HG02970 (cell line): Measurements from ENCODE around the gene SKIL.

Experiments
- ATAC-seq: cut with Tn5 transposase; IDR thresholded peaks from one replicate; pipeline ENCODE4 v1.9.1; 2021; ENCODE audit warnings: mild to moderate bottlenecking, moderate library complexity, moderate number of reproducible peaks; ENCODE audit not compliant: unreplicated experiment, low FRiP score

The SKIL gene

DNA sequence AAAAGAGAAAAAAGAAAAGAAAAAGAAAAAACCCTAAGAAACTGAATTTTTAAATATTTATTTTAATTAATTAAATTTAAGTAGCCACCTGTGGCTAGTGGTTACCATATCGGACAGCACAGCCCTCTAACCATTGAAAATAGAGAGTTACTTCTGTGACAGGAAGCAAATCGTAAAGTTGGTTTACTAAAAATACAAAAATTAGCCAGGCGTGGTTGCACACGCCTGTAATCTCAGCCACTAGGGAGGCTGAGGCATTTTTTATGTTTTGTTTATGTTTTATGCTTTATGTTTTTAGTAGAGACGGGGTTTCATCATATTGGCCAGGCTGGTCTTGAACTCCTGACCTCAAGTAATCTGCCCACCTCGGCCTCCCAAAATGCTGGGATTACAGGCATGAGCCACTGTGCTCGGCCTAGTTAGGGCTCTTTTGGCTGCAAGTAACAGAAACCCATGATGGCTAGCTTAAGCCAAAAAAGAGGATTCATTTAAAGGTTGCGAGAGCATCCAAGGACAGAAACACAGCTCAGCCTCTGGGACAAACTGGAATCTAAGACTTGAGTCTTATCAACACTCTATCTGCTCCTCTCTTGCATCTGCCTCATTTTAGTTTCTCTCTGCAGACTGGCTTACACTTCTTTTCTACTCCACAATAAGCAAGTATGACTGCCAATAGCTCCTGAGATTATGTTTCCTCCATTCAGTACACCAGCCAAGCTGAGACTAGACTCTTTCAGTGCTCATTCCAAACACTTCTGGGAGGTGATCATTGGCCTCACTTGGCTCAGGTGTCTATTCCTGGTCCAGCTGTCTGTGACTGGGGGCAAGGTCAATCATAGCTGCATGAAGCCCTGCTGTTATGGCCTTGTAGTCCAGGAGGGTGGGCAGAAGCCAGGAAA lies 6.8 kb upstream of the SKIL start:
- ATAC-seq: no peak

DNA sequence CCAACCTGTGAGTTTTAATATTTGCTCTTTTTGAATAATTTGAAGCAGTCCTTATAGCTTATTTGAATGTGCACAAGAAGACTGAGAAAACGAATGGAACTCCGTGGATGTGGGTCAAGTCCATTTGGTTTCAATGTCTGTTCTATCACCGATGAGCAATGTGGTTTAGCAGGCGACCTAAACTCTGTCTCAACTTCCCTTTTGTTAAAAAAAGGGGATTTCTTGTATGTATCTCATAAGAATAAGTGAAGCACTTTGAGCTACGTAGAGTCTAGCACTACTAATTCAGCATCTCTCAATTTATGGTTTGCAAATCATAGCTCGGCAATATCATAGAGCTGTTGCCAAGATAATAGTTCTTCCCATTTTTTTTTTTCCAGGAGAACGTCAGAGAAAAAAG lies 4.6 kb upstream of the SKIL start:
- no peak for ATAC-seq

DNA sequence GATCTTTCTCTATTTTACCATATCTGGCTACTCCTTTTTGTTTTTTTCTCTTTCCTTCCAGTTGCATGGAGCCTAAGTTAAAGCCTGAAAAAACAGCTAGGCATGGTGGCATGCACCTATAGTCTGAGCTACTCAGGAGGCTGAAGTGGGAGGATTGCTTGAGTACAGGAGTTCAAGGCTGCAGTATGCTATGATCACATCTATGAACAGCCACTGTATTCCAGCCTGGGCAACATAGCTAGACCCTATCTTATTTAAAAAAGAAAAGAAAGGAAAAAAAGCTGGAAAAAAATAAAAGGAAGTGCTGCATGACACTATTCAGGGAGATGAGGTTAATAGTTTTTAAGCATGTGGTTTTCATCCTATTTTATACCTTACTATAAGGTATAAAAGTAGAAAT lies 4.0 kb upstream of the SKIL start:
- ATAC-seq: no peak

DNA sequence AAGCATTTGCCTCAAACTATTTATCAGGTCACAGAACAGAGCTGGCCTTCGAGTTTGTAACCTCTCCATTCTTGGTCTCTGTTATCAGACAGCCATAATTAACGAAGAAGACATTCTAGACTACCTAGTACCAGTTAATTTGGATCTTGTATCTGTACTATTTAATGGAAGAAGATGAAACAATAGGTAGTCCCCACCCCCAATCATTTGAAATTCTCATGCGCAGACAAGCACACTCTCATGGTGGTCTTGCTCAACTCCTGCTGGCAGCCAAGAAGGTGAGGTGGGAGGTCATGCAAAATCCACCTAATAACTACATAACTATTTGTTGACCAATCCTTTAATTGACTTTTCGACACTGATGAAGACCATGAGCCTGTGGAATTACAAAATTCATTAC lies 2.8 kb upstream of the SKIL start:
- ATAC-seq: no peak

DNA sequence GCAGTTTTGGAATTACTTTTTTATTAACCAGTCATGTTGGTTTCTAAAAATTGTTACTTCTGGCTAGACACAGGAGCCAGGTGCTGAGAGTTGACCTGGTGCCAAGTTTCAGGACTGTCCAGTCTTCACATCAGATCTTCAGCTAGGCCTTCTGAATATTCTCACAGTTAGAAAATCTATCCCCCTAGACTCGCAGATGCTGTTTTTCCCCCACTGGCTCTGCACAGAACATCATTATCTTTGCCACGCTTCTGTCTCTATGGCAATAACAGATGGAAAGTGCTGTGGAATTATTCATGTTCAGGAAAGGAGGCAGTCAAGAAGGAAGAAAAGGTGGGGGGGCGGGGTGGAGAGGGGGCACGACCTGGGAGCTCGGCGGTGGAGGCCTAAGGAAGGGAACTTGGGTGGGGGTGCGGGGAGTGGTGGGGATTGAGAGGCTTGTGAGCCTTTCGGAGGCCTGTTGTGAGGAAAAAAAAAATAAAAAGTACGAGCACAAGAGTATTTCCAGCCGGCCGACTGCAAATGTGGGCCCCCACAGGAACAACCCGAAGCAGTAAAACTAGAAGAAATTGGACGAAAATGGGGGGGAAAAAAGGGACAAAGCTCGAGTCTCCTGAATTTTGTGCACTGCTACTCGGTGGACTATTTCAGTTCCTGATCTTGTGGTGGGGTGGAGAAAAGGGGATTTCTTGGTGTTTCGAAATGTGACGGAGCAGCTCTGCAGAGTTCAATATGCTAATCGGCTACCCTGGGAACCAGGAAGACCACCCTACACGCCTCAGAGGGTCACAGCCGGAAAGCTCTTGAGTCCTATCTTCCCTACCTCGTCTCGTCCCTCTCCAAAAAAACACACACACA lies 1.5 kb upstream of the SKIL start:
- peak; percentile 21 for ATAC-seq

DNA sequence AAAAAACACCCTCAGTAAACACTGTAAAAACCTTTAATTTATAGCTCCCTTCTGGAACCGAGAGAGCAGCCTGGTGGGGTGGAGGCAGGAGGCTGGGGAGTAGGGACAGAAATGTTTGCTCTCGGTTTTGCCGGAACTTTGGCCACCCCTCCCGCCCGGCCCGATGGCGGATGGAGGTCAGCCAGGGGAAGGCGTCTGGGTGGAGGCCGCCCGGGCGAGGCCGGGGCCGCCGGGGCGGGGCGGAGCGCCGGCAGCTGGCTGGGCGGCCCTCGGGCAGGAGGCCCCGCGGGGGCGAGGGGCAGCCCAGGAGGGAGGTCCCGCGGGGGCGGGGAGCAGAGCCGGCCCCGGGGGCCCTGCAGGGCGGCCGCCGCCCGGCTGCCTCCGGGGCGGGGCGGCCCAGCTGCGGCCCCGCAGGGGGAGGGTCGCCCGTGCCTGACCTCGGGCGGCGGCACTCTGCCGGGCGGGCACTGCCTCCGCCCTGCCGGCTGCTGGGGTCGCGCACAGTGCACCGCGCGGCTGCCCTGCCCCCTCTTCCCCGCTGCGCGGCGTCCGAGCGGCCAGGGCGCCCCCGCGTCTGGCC lies 829 bp upstream of the SKIL start:
- ATAC-seq: peak; percentile 38

DNA sequence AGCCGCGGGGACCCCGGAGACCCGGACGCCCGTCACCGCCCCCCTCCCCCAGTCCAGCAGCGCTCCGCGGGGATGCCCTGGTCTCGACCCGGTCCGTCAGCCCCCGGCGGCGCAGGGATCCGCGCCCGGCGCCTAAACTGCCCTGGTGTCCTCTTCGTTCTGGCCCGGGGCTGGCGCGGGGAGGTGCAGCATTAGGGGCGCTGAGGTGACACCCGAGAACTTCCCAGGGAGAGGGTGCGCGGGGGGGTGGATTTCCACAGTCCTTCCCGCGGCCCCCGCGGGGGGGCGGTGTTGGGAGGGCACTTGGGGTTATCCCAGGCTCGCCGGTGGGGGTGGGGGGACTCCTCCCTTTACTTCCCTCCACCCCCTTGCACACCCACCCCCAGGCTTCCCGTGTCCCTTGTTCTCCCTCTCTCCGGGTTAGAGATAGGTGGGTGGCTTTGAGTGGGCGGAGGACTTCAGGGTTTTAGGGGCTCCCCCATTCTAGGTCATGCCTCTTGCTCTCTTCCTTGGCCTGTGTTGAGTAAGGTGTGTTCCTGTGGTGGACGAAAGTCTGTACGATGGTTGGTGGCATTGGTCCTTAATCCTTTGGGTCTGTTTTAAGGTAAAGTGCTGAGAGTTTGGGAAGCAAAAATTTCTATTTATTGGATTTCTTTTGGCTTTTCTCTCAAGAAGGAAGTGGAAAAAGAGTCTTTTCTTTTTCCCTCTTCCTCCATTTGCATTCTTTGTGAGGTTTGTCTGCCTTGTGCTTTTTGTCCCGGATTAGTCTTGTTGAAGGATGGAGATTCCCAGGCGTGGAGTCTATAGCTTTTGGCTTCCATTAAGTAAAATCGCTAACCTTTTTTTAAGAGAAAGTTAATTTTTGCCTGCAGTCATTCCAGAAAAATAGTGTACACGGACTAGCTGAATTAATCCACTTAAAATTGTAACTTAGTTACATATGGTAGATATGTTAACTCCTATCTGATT lies 811 bp downstream of the SKIL start:
- peak; percentile 6 for ATAC-seq

DNA sequence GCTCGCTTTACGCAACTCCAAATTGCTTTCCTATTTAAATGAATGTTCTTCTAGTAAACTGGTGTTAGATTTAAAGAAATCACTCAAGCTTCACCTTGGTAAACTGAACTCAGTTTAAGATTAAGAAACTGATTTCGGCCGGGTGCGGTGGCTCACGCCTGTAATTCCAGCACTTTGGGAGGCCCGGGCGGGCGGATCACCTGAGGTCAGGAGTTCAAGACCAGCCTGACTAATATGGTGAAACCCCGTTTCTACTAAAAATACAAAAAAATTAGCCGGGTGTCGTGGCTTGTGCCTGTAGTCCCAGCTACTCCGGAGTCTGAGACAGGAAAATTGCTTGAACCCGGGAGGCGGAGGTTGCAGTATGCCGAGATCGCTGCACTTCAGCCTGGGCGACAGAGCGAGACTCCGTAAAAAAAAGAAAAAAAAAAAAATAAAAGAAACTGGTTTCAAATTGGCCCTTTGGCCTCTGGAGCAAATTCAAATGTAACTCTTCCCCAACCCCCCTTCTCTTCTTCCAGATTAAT lies 1.7 kb downstream of the SKIL start:
- no peak for ATAC-seq

DNA sequence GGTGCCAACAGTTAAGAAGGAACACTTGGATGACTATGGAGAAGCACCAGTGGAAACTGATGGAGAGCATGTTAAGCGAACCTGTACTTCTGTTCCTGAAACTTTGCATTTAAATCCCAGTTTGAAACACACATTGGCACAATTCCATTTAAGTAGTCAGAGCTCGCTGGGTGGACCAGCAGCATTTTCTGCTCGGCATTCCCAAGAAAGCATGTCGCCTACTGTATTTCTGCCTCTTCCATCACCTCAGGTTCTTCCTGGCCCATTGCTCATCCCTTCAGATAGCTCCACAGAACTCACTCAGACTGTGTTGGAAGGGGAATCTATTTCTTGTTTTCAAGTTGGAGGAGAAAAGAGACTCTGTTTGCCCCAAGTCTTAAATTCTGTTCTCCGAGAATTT lies 3.0 kb downstream of the SKIL start:
- ATAC-seq: no peak

DNA sequence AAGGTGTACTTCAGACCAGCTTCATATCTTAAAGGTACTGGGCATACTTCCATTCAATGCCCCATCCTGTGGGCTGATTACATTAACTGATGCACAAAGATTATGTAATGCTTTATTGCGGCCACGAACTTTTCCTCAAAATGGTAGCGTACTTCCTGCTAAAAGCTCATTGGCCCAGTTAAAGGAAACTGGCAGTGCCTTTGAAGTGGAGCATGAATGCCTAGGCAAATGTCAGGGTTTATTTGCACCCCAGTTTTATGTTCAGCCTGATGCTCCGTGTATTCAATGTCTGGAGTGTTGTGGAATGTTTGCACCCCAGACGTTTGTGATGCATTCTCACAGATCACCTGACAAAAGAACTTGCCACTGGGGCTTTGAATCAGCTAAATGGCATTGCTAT lies 3.4 kb downstream of the SKIL start:
- no peak for ATAC-seq

DNA sequence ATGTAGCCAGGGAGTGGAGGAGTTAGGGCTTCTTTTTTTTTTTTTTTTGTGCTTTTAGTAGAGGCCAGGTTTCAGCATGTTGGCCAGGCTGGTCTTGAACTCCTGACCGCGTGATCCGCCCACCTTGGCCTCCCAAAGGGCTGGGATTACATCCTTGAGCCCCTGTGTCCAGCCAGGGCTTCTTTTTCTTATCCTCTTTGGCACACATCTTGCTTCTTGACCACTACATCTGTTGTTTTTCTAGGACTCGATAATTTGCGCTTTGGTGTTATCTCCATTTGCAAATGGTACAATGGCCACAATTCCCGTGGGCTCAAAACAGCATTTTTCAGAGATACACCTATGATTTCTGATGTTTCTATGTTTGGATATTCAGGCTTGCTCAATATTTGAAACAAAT lies 4.2 kb downstream of the SKIL start:
- ATAC-seq: no peak

DNA sequence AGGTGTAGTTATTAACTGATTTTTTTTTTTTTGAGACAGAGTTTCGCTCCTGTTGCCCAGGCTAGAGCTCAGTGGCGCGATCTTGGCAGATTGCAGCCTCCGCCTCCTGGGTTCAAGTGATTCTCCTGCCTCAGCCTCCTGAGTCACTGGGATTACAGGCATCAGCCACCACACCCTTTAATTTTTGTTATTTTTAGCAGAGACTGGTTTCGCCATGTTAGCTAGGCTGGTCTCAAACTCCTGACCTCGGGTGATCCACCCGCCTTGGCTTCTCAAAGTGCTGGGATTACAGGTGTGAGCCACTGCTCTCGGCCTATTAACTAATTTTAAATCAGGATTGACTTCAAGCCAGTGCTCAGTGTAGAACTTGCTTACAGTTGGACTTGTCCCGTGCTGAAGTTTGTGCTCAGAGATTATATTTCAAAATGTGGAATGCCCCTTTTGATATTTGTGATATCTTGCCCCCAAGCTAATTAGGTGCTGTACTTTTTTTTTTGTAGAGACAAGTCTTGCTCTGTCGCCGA lies 6.0 kb downstream of the SKIL start:
- ATAC-seq: no peak

DNA sequence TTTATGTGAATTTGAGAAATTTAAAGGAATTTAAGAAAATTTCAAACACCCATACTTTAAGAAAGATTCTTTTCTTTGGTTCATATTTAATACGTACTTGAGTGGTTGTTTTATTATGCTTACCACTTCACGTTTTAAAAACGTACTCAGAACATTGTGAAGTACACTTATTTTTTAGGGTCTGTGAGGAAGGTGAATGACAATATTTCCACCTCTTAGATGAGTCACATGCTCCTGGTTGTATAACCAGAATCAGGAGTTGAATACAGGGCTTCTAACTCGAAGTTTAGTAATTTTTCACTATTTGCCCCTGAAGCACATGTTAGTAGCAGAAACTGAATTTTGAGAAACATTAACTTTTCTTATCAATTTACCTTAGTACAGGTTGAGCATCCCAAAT lies 7.5 kb downstream of the SKIL start:
- no peak for ATAC-seq

DNA sequence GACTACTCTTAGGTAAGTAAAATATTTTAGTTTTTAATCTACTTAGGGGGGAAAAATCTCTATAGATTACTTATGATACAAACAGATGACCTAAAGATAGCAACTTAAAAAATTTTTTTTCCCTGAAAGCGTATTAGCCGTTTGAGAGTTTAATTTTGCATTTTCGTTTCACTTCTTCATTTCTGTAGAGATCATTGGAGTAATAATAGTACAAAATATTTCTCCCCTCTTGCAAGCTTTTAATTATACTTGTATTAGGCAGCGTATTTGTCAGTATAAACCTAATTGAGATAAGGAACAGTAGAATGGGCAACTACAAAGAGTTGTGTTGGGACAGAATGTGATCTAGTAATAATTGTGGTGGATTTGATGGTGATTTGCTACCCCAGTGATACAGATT lies 10.3 kb downstream of the SKIL start:
- no peak for ATAC-seq

DNA sequence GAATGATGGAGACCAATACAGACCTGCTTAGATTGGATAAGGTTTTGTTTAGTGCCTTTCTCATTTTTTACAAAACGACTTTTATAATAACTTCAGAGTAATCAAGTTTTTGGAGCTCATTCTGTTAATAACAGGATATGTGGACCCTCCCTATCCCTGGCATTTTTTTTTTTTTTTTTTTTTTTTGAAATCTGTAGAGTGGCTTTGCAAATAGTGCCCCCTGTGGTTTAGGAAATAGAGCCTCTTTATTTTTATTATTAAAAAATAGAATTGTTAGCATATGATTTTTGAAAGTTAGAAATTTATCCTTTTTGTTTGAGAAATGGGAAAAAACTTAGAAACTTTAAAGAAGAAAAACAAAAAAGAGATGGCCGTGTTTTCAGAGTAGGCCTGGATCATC lies 11.4 kb downstream of the SKIL start:
- ATAC-seq: no peak

DNA sequence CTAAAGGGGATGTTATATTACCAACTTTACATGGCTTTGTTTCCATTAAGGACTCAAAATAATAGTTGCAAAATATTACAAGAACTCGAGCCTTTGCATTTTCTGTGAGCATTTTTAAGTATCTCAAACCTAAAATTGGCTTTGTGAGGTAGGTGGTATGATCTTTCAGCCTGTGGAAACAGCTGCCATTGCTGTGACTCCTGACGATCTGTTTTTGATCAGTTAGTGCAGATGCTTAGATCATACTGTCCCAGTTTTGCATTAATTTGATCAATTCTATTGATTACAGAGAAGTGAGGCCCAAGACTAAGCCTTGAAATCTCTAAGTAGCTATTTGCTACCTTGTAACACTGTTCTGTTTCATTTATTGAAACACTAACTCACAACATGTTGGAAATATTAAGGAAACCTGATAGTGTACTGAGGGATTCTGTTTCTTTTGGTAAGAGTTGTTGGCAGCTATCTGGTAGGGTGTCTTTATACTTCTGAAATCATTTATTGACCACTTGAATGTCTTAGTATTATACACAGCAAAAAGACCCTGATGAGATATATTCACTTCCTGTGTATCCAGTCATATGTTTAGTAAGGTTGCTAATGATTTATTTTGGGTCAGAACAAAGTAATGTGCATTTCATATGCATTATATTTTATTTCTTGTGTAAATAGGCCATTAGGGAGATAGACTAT lies 14.8 kb downstream of the SKIL start:
- no peak for ATAC-seq

DNA sequence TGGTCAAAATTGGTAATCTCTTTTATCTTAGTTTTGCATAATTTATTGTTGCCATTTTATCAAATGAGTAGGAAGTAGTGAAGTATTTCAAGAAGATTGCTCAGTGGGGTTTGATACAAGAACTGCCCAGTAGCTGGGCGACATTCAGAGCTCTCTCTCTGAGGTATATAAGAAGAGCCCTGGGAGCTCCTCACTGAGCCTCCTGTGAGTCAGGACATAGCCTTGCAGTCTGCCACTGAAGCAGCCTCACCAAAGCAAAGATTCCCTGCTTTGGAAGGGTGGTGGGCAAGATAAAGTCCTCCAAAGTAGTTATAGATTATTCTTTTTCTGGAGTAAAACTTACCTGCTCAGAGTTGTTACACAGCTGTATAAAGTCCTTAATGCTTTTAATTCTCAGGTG lies 26.1 kb downstream of the SKIL start:
- no peak for ATAC-seq

DNA sequence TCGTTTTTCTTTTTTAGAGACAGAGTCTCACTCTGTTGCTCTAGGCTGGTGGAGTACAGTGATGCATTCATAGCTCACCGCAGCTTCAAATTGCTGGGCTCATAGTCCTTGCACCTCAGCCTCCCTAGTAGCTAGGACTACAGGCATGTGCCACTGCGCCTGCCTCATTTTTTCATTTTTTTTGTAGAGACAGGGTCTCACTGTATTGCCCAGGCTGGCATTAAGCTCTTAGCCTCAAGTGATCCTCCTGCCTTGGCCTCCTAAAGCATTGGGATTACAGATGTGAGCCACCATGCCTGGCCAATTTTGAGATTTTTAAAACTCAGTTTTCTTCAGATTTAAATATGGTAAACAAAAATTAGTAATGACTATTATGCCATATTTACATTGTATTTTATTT lies 29.0 kb downstream of the SKIL start:
- no peak for ATAC-seq

DNA sequence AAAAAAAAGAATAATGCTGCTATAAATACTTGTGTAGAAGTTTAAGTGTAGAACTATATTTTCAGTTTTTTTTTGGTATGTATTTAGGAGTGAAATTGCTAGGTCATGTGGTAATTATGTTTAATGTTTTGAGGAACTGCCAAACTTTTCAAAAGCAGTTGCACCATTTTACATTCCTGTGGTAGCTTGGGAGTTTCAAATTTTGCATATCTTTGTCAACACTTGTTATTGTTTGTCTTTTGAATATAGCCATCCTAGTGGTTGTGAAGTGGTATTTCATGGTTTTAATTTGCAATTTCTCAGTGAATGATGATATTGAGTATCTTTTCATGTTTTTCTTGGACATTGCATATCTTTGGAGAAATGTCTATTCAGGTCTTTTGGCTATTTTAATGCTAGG lies 30.4 kb downstream of the SKIL start:
- ATAC-seq: no peak
